ENCODE results near the gene CATSPER4. TPM values are rescaled to one million over a fixed set of nuclear protein-coding genes. Genes with fewer than 3 reads are reported as not detected.

CATSPER4 gene
- total and polyA plus RNA-seq, 2 of the 13 experiments (the other 11 are each of a cell fraction or from before 2014, with no cell fraction given): not detected

DNA sequence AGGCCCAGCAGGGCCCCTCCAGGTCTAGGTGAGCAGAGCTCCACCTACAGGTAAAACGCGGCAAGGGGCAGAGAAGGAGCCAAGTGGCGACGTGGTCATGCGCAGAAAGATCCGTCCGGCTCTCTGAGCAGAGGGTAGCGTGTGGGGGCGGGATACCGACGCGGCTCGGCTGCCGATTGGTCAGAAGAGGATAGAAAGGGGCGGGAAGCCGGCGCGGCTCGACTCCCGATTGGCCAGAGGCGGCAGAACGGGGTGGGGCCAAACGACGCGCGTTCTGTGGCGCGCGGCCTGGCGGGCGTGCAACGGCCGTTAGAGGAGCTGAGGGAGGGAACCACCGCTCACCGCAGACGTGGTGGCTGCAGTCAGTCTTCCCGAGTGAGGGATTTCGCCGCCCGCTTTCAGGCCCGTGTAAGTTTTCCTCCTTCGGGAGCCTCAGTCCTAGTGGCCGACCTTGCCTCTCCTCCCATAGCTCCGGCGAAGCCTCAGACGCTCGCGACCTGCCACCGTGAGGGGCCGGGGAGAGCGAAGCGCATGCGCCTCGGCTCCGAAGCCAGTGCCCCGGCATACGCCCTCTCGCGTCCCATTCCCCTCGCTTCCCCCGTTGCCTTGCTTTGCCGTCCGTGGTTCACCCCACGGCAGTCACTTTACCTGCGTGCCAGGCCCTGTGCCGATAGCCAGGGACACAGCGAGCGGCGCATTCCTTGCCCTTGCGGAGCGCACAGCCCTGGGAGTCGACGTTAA lies 43.7 kb downstream of the CATSPER4 start, which contains the start of gene CEP85 (continued):
- TF ChIP-seq, protein P1, sequence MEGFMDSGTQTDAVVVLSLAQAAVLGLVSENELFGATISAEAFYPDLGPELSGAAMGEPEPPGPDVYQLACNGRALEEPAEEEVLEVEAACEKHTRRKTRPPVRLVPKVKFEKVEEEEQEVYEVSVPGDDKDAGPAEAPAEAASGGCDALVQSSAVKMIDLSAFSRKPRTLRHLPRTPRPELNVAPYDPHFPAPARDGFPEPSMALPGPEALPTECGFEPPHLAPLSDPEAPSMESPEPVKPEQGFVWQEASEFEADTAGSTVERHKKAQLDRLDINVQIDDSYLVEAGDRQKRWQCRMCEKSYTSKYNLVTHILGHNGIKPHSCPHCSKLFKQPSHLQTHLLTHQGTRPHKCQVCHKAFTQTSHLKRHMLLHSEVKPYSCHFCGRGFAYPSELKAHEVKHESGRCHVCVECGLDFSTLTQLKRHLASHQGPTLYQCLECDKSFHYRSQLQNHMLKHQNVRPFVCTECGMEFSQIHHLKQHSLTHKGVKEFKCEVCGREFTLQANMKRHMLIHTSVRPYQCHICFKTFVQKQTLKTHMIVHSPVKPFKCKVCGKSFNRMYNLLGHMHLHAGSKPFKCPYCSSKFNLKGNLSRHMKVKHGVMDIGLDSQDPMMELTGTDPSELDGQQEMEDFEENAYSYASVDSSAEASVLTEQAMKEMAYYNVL (CRISPR knock-in tag; IDR thresholded peaks at IDR 0.05; ENCODE audit: borderline replicate concordance): peak; percentile 47; the same call in 1 of the 2 replicates
- TF ChIP-seq ZNF558 (CRISPR knock-in tag; IDR thresholded peaks at IDR 0.05; ENCODE audit: borderline replicate concordance) (no peak; the same call in 1 of the 2 replicates), CREM (IDR thresholded peaks at IDR 0.05) (peak; percentile 59), CREM (CRISPR knock-in tag; IDR thresholded peaks at IDR 0.05) (no peak), GPN1 (CRISPR knock-in tag; IDR thresholded peaks at IDR 0.05; ENCODE audit: borderline replicate concordance) (no peak), ZKSCAN8 (CRISPR knock-in tag; IDR thresholded peaks at IDR 0.05; ENCODE audit: borderline replicate concordance) (no peak), SKI (IDR thresholded peaks at IDR 0.05; ENCODE audit: partially characterized antibody) (no peak), NFYB (CRISPR knock-in tag; IDR thresholded peaks at IDR 0.05) (peak; percentile 94), TBX2 (CRISPR knock-in tag; IDR thresholded peaks at IDR 0.05; ENCODE audit: borderline replicate concordance) (peak; percentile 80; the same call in 1 of the 2 replicates), ZNF616 (CRISPR knock-in tag; IDR thresholded peaks at IDR 0.05; ENCODE audit: low read depth) (no peak; the same call in 1 of the 2 replicates), EP300 (IDR thresholded peaks at IDR 0.05; ENCODE audit: low read depth in 2 of 2, low read length in 2 of 2) (peak in 1 of 2 experiments; percentile 15; a peak in 1 of 4 replicates), EP300 (CRISPR knock-in tag; IDR thresholded peaks at IDR 0.05; ENCODE audit: borderline replicate concordance) (no peak), SOX13 (IDR thresholded peaks at IDR 0.05) (no peak), SOX13 (CRISPR knock-in tag; conservative IDR thresholded peaks at IDR 0.05 in 1 of 2, IDR thresholded peaks at IDR 0.05 in 1 of 2) (no peak), HES4 (CRISPR knock-in tag; IDR thresholded peaks at IDR 0.05; ENCODE audit: borderline replicate concordance) (peak; percentile 79), ZEB1 (IDR thresholded peaks at IDR 0.05; ENCODE audit: insufficient replicate concordance, low read depth) (peak; percentile 50), TEAD3 (CRISPR knock-in tag; optimal IDR thresholded peaks at IDR 0.05; ENCODE audit: borderline replicate concordance) (peak; percentile 39), HMGA1 (CRISPR knock-in tag; conservative IDR thresholded peaks at IDR 0.05) (no peak), ZNF709 (CRISPR knock-in tag; IDR thresholded peaks at IDR 0.05) (peak; percentile 85; the same call in 1 of the 2 replicates), MYC (CRISPR knock-in tag; IDR thresholded peaks at IDR 0.05; ENCODE audit: borderline replicate concordance) (peak; percentile 73)
- TF ChIP-seq, protein P2, sequence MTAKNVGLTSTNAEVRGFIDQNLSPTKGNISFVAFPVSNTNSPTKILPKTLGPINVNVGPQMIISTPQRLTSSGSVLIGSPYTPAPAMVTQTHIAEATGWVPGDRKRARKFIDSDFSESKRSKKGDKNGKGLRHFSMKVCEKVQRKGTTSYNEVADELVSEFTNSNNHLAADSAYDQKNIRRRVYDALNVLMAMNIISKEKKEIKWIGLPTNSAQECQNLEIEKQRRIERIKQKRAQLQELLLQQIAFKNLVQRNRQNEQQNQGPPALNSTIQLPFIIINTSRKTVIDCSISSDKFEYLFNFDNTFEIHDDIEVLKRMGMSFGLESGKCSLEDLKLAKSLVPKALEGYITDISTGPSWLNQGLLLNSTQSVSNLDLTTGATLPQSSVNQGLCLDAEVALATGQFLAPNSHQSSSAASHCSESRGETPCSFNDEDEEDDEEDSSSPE (CRISPR knock-in tag; IDR thresholded peaks at IDR 0.05): peak; percentile 91
- TF ChIP-seq, protein P3, sequence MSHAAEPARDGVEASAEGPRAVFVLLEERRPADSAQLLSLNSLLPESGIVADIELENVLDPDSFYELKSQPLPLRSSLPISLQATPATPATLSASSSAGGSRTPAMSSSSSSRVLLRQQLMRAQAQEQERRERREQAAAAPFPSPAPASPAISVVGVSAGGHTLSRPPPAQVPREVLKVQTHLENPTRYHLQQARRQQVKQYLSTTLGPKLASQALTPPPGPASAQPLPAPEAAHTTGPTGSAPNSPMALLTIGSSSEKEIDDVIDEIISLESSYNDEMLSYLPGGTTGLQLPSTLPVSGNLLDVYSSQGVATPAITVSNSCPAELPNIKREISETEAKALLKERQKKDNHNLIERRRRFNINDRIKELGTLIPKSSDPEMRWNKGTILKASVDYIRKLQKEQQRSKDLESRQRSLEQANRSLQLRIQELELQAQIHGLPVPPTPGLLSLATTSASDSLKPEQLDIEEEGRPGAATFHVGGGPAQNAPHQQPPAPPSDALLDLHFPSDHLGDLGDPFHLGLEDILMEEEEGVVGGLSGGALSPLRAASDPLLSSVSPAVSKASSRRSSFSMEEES (CRISPR knock-in tag; IDR thresholded peaks at IDR 0.05): no peak
- TF ChIP-seq, protein P4, sequence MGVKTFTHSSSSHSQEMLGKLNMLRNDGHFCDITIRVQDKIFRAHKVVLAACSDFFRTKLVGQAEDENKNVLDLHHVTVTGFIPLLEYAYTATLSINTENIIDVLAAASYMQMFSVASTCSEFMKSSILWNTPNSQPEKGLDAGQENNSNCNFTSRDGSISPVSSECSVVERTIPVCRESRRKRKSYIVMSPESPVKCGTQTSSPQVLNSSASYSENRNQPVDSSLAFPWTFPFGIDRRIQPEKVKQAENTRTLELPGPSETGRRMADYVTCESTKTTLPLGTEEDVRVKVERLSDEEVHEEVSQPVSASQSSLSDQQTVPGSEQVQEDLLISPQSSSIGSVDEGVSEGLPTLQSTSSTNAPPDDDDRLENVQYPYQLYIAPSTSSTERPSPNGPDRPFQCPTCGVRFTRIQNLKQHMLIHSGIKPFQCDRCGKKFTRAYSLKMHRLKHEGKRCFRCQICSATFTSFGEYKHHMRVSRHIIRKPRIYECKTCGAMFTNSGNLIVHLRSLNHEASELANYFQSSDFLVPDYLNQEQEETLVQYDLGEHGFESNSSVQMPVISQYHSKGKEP (CRISPR knock-in tag; IDR thresholded peaks at IDR 0.05): no peak
